IPS DF 6.9 (cell line): ENCODE data around the gene ZNRF1.

Source experiments
- DNase-seq: peaks from one replicate; pipeline ENCODE4 v3.0.0-alpha.2; 2013; ENCODE audit warnings: low read depth, low spot score
- H3K27ac ChIP-seq: one replicate; pipeline ENCODE4 v1.5.1; 2013; ENCODE audit warnings: low read length, control low read depth
- H3K27me3 ChIP-seq: 2 replicates; pipeline ENCODE4 v1.6.1; 2013; ENCODE audit warnings: mild to moderate bottlenecking, low read length; ENCODE audit not compliant: control insufficient read depth, insufficient read depth
- H3K36me3 ChIP-seq: 2 replicates; pipeline ENCODE4 v1.6.1; 2013; ENCODE audit warnings: low read length; ENCODE audit not compliant: control insufficient read depth, insufficient read depth
- H3K4me1 ChIP-seq: 2 replicates; pipeline ENCODE4 v1.6.1; 2013; ENCODE audit warnings: low read length; ENCODE audit not compliant: control insufficient read depth, insufficient read depth
- H3K4me3 ChIP-seq: 2 replicates; pipeline ENCODE4 v1.5.1; 2013; ENCODE audit warnings: mild to moderate bottlenecking, low read length
- H3K9me3 ChIP-seq: 2 replicates; pipeline ENCODE4 v1.6.1; 2013; ENCODE audit warnings: low read length, inconsistent platforms; ENCODE audit not compliant: control insufficient read depth, insufficient read depth
- WGBS: extraction: QIAGEN DNeasy Blood & Tissue Kit; methylation state at CpG from one replicate; pipeline ENCODE4 v1.1.7; 2013; ENCODE audit warnings: mixed read lengths, missing lambda C conversion rate; ENCODE audit not compliant: insufficient read length, insufficient coverage; 5-methylcytosine and 5-hydroxymethylcytosine counted together

The ZNRF1 gene

GRCh38 chr16:75074920-75075687 lies 76.3 kb downstream of the ZNRF1 start:
- H3K27me3 ChIP-seq = no peaks in the 10 kb centered on the region
- no peaks in the 10 kb centered on the region for H3K36me3 ChIP-seq
- peaks cover 7% of the 10 kb centered on the region for H3K4me1 ChIP-seq
- no CpG with 5 or more reads among the region's 12 CpGs for WGBS
- H3K27ac ChIP-seq = no peak overlapping the region
- H3K4me3 ChIP-seq = no peak overlapping the region
- no peaks in the 10 kb centered on the region for H3K9me3 ChIP-seq
- DNase-seq = no peak

DNA sequence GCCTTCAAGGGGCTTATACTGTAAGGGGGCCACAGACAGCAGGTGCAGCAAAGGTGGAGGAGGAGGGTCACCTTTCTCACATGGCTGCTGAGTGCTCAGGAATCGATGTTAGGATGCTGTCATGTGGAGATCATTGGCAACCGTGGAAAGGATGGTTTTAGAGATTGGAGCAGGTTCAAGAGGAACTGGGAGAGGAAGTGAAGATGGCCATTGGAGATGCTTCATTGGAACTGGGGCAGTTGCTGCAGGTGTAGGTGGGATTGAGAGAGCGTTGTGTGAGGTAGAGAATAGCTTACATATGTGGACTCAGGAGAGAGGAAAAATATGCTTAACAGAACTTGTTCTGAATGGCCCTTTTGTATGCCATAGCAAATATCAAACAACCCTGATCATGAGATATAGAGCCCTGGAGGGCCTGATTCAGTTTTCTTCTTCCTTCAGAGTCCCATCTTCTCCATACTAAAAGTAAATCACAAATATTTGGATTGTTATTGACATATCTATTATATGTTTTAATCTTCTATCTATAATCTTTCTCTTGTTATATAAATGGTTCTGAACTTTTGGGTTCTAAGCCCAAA lies 77.0 kb downstream of the ZNRF1 start:
- H3K9me3 ChIP-seq = no peaks in the 10 kb centered on the region
- no peak for DNase-seq
- WGBS = no CpG with 5 or more reads among the region's 3 CpGs
- H3K4me1 ChIP-seq = peaks cover 7% of the 10 kb centered on the region
- no peak overlapping the region for H3K4me3 ChIP-seq
- no peak overlapping the region for H3K27ac ChIP-seq
- H3K36me3 ChIP-seq = no peaks in the 10 kb centered on the region
- H3K27me3 ChIP-seq = no peaks in the 10 kb centered on the region

DNA sequence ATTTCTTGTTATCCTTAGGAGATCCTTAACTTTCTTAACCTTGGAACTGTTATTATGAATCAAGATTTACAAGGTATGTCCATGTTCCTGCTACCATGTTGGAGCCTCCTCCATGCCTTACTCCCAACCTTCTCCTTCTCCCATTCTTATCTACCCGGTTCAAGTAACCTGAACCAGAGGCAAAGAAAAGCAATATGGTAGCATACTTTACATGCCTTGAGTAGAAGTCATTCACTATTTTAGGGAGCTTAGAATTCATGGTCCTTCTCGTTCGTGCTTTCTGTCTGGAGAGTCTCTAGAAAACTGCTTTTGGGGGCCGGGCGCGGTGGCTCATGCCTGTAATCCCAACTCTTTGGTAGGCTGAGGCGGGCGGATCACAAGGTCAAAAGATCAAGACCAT lies 80.1 kb downstream of the ZNRF1 start:
- H3K4me3 ChIP-seq = no peak overlapping the region
- no CpG with 5 or more reads among the region's 8 CpGs for WGBS
- H3K36me3 ChIP-seq = no peaks in the 10 kb centered on the region
- DNase-seq = no peak
- no peak overlapping the region for H3K27ac ChIP-seq
- no peaks in the 10 kb centered on the region for H3K9me3 ChIP-seq
- H3K4me1 ChIP-seq = peaks cover 8% of the 10 kb centered on the region
- no peaks in the 10 kb centered on the region for H3K27me3 ChIP-seq

DNA sequence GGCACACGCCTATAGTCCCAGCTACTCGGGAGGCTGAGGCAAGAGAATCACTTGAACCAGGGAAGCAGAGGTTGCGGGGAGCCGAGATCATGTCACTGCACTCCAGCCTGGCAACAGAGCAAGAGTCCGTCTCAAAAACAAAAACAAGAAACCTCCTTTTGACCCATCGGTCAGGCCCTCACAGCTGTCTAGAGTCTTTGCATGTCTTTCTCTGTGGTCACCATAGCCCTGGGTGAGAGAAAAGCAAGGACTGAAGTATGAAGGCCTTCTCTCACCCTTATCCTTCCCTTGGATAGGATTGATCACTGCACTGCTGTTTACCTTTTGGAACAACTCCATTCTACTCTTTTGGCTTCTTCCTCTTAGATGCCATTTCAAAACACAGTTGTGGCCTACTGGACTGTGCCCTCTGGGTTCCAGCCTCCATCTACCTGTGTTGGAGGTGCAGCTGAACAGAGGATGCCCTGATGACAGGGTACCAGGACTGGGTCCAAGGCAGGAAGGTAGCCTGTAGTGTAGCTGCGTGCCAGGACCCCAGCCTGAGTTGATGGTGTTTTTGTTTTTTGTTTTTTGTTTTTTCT lies 80.6 kb downstream of the ZNRF1 start:
- H3K27ac ChIP-seq = no peak overlapping the region
- H3K9me3 ChIP-seq = no peaks in the 10 kb centered on the region
- no peaks in the 10 kb centered on the region for H3K36me3 ChIP-seq
- WGBS = no CpG with 5 or more reads among the region's 7 CpGs
- no peak for DNase-seq
- H3K4me3 ChIP-seq = no peak overlapping the region
- H3K4me1 ChIP-seq = 0 out of 2 replicates have a peak, but pooled peaks cover 5% of the 10 kb centered on the region
- no peaks in the 10 kb centered on the region for H3K27me3 ChIP-seq

- H3K27me3 ChIP-seq = no peaks in the 10 kb centered on the region
- H3K36me3 ChIP-seq = no peaks in the 10 kb centered on the region
Observed at GRCh38 chr16:75080205-75081029, 81.6 kb downstream of the ZNRF1 start.

GRCh38 chr16:75081179-75081859 lies 82.5 kb downstream of the ZNRF1 start:
- H3K9me3 ChIP-seq = no peaks in the 10 kb centered on the region
- H3K27me3 ChIP-seq = no peaks in the 10 kb centered on the region
- WGBS = no CpG with 5 or more reads among the region's 6 CpGs
- H3K4me3 ChIP-seq = no peak overlapping the region
- no peaks in the 10 kb centered on the region for H3K36me3 ChIP-seq
- no peak for DNase-seq
- 0 out of 2 replicates have a peak, but pooled peaks cover 3% of the 10 kb centered on the region for H3K4me1 ChIP-seq
- H3K27ac ChIP-seq = no peak overlapping the region

More at GRCh38 chr16:75080205-75081029, 81.6 kb downstream of the ZNRF1 start:
- H3K9me3 ChIP-seq = no peaks in the 10 kb centered on the region
- no peak overlapping the region for H3K27ac ChIP-seq
- WGBS = no CpG with 5 or more reads among the region's 8 CpGs
- no peak overlapping the region for H3K4me3 ChIP-seq
- H3K4me1 ChIP-seq = 0 out of 2 replicates have a peak, but pooled peaks cover 3% of the 10 kb centered on the region
- DNase-seq = no peak

GRCh38 chr16:75083813-75084212 lies 85.0 kb downstream of the ZNRF1 start:
- WGBS = no CpG with 5 or more reads among the region's 5 CpGs
- 0 out of 2 replicates have a peak, but pooled peaks cover 5% of the 10 kb centered on the region for H3K4me1 ChIP-seq
- H3K4me3 ChIP-seq = no peak overlapping the region
- H3K27me3 ChIP-seq = no peaks in the 10 kb centered on the region
- H3K9me3 ChIP-seq = no peaks in the 10 kb centered on the region
- H3K27ac ChIP-seq = no peak overlapping the region
- DNase-seq = no peak
- no peaks in the 10 kb centered on the region for H3K36me3 ChIP-seq

- H3K36me3 ChIP-seq = no peaks in the 10 kb centered on the region
- 0 out of 2 replicates have a peak, but pooled peaks cover 5% of the 10 kb centered on the region for H3K4me1 ChIP-seq
- DNase-seq = no peak
- no CpG with 5 or more reads among the region's 4 CpGs for WGBS
- H3K9me3 ChIP-seq = no peaks in the 10 kb centered on the region
- H3K4me3 ChIP-seq = no peak overlapping the region
- H3K27ac ChIP-seq = no peak overlapping the region
- no peaks in the 10 kb centered on the region for H3K27me3 ChIP-seq
Observed at GRCh38 chr16:75085556-75085955, 86.7 kb downstream of the ZNRF1 start.

- Histone ChIP-seq H3K36me3 (no peaks in the 10 kb centered on the region), H3K27me3 (no peaks in the 10 kb centered on the region), H3K4me3 (no peak overlapping the region), H3K4me1 (0 out of 2 replicates have a peak, but pooled peaks cover 3% of the 10 kb centered on the region), H3K27ac (no peak overlapping the region), H3K9me3 (no peaks in the 10 kb centered on the region)
- WGBS = no CpG with 5 or more reads among the region's 1 CpG
- no peak for DNase-seq
Observed at GRCh38 chr16:75086281-75086680, 87.5 kb downstream of the ZNRF1 start.
